ENCODE results near the gene PCBP3.

PCBP3 gene

DNA sequence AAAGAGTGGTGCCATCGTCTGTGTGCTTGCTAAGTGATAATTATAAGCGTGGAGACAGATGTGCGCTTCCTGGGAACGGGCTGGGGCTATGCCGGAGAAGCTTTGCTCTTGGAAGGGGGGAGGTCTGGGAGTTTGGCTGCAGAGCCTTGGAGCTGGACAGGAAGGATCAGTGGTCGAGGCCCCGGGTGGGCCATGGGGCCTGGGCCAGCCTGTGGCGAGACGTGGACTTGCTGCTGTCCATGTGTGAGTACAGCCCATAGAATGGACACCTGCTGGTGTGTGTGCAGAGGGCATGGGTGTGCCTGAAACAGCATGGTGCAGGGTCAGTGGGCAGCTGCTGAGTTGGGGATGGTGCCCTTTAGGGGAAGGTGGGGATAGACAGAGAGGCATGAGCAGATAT, 121.3 kb downstream of the PCBP3 start:
- DNase-seq: no peak

DNA sequence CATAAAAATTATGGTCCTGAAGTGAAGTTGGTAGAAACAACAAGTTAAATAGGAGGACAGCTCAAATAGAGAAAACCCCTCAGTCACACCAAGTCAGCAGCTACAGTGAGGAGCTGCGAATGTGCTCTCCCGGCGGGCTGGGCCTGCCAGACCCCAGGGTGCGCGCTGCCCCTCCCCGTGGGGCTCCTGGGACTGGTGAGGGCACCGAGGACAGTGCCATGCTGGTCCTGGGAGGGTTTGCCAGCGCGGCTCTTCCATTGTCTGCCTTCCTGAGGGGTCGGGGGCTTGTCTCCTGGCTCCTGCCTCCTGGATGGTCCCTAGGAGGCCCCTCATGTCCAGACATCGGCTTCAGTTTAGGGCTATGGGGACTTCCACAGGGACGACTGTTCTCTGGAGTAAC, 121.8 kb downstream of the PCBP3 start:
- no peak for DNase-seq

DNA sequence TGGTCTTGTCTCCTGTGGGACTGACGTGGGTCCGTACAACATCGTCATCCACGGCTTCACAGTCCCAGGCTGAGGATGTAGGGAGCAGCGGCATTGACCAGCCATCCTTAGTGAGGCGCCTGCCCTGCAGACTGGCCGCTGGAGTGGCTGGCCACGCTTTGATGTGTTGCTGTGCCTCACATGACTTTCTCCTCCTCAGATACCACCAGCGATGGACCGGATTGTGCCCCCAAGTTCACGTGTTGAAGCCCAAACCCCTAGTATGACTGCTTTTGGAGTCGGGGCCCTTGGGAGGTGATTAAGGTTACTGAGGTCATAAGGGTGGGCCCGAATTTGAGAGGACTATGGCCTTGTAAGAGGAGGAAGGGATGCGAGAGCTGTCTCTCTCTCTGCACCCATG, 122.5 kb downstream of the PCBP3 start:
- DNase-seq: no peak

DNA sequence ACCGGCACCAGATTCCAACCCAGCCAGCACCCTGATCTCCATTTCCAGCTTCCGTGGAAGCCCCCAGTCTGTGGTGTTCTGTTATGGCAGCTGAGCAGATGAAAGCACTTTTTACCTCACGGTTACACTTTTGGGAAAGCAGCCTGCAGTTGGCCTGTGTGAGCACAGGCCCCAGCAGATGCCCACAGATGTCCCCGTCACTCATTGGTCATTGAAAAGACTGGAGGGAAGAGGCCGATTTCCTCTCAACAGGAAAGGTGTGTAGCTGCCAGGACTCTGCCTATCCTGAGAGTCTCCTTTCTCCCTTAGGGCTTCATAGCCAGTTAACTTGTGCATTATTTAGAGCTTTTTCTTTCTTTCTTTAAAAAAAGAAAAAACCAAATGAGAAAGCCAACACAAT, 123.0 kb downstream of the PCBP3 start:
- DNase-seq: no peak

DNA sequence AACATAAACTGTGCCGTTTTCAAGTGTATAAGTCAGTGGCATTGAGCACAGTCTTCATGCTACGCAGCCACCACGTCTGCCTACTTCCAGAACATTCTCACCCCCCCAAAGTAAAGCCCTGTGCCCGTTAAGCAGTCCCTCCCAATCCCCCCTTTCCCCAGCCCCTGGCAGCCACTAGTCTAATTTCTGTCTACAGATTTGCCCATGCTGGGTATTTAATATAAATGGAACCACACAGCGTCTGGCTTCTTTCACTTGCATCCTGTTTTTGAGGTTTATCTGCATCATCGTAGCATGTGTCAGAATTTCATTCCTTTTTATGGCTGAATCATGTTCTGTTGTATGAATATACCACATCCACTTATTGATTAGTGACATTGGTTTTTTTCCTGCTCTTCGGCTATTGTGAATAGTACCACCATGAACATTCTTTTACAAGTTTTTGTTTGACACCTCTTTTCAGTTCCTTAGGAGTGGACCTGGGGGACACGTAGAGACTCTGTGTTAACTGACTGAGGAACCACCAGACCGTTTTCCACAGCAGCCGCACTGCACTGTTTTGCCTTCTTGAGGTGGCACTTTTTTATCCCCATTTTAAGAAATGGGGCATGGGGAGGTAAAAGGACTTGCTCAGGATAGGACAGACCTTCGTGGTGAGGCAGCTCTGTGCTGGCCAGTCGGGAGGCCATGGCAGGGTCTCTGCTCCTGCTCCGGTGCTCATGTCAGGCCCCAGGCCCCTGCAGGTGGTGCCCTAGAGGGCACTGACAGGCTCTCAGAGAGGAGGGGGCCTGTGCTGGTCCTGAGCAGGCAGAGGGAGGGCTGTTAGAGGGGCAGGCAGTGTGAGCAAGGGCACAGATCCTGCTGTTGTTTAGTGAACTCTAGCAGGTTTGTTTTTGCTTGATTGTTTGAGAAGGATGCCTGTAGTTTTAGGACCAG, 123.8 kb downstream of the PCBP3 start:
- DNase-seq: no peak

DNA sequence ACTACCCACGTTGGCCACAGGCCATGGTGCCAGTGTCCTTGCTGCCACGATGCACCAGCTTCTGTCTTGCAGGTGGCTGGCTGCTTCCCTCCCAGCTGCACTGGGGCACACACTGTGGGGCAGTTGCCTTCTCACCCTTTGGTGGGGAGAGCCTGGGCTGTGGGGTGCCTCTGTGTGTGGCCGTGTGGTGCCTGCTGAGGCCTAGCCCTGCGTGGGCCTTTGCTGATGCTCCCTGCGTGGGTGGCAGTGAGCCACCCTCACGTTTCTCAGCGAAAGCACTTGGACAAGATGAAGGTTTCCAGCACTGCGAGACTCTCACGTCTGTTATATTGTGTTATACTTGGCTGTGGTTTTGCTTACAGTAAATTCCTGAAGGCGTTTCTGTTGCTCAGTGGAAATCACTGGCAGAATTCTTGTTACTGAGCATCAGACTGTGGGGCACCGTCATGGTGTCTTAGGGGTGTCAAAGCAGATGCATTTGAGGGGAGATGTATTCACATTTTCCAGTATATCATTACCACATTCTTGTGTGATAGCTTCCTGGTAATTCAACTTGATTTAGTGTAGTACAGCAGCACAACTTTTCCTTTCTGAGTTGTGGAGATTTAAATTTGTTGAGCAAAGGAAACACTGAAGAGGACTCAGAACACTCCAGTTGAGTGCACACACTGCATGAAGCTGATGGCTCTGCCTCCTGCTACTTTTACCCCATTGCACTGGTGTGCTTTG, 124.7 kb downstream of the PCBP3 start:
- no peak for DNase-seq

DNA sequence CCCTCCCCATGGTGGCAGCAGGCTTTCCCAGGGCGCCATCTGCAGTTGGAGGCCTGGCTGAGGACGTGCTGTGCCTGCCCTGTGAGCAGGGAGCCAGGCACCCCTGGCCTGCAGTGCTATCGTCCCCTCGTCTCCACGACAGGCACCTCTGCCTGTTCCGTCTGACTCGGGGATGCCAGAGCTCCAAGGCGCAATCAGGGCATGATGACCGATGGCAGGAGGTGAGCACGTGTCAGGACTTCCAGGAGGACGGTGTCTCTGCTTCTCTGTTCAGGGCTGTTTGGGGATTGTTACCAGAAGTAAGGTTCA, 125.2 kb downstream of the PCBP3 start:
- no peak for DNase-seq

DNA sequence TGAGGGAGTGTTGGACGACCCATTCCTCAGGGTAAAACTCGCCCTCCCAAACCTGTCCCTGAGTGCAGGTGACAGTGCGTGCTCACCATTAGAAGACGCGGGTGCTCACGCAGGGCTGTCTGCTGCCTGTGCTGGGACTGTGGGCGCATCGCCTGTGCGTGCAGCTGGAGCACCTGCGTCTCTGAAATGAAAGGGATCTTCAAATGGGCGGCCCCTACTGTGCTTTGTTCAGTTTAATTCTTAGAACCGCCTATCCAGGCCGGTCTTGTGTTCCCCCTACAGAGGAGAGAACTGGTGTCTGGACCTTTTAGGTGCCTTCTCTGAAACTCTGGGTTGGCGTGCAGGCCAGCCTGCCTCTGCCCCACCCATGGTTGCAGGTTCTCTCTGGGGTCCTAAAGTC, 125.8 kb downstream of the PCBP3 start:
- DNase-seq: no peak

DNA sequence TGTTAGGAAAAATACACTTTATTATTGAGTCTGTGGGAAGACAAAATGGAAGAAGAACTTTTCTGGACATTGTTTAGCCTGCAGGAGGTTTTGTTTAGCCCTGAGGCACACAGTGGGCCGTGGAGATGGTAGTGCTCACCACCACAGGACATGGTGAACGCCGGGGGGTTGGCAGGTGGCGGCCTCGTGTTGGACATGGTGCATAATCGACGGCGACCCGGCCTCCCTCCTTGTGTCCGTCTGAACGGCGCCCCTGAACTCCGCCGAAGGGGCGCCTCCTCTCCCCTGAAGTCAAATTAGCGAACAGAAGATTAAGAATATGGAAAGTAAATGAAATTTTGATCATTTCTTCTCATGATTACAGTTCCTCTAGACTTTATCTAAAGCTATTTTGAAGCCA, 126.4 kb downstream of the PCBP3 start:
- no peak for DNase-seq

DNA sequence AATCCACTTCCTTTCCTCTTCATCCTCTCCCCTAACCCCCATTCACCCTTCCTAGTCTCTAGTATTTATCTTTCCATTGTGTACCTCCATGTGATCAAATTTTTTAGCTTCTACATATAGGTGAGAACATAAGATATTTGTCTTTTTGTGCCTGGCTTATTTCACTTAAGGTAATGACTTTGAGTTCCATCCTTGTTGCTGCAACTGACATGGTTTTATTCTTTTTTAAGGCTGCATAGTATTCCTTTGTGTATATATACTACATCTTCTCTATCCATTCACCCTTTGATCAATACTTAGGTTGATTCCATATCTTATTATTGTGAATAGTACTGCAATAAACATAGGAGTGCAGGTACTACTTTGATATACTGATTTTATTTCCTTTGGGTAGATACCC, 128.7 kb downstream of the PCBP3 start:
- no peak for DNase-seq

DNA sequence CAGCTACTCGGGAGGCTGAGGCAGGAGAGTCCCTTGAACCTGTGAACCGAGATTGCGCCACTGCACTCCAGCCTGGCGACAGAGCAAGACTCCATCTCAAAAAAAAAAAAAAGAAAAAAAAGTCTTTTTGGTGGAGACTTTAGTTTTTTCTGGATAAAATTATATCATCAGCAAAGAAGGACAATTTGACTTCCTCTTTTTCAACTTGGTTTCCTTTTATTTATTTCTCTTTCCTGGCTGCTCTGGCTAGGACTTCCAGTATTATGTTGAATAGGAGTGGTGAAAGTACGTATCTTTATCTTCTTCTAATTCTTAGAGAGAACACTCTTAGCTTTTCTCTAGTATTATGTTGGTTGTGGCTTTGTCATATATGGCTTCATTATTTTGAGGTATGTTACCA, 130.8 kb downstream of the PCBP3 start:
- DNase-seq: no peak

DNA sequence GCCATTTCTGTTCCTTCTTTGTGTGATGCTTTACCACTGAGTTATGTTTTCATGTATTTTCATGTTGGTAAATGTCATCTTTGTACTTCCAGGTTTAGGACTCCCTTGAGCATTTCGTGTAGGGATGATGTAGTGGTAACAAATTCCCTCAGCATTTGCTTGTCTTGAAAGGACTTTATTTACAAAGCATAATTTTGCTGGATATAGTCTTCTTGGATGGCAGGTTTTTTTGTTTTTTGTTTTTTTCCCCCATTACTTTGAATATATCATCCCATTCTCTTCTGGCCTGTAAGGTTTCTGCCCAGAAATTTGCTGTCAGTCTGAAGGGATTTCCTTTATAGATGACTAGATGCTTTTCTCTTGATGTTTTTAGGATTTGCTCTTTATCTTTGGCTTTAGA, 133.4 kb downstream of the PCBP3 start:
- no peak for DNase-seq

DNA sequence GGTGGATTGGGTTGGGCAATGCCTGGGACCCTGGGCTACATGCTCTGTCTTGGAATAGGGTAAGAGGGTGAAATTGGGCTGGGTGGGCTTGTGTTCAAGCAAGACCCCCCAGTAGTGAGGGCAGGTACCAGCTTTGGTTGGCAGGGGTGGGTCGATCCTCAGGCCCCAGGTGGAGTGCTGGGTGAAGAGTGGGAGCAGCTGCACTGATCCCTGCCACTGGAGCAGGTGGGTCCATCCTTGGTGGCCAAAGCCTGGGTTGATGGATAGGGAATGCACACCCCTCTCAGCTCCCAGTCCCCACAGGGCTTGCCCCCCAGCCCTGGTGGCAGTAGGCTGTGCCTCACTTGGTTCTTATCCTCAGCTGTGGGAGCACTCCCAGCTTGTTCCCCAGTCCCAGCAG, 135.2 kb downstream of the PCBP3 start:
- no peak for DNase-seq

DNA sequence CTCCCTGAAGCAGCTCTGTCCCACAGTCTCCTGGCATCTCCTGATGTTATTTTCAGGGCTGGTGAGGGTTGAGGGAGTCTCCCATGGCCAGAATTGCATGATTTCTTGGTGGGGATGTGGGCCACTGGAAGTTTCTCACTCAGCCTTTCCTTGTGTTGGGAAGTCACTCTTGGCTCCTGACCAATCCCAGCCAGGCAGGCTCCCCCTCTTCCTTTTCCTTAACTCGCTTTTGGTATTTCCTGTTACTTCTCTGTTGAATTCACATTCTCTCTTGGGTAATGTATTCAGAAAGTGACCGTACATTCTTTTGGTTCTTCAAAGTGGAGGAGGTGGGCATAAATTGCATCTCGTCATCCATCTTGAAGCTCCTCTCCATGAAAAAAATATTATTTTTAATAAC, 135.7 kb downstream of the PCBP3 start:
- no peak for DNase-seq

DNA sequence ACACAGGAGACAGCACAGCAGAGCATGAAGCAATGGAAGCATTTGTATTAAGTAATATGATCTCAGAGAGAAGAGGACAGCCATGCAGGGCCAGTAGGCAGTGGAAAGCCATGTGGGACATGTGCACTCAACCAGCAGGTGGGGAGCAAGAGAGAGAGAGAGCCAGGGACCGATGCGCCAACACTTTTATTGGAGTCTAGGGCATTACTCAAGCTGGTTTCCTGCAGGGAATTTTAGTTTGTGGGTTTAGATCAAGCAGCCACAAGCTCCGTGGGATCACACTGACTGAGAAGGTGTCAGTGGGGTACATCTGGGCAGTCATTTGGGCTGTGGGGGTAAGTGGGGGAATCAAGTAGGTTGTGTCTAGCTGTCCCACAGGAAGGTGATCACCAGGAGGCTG, 137.1 kb downstream of the PCBP3 start:
- no peak for DNase-seq

DNA sequence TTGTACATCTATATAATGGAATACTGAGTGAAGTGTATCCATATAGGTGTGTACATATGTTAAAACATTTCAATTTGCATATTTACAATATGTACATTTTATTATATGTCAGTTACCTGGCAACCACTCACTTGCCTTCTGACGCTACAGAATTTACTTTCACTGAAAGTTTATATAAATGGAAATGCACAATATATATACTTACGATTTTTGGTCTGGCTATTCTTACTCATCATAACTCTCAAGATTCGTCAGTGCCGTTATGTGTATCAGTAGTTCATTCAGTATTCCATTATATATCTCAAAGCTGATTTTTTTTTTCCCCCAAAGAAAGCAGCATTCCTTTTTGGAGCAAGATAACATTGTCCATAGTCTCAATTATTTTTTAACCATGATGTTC, 138.2 kb downstream of the PCBP3 start:
- no peak for DNase-seq

DNA sequence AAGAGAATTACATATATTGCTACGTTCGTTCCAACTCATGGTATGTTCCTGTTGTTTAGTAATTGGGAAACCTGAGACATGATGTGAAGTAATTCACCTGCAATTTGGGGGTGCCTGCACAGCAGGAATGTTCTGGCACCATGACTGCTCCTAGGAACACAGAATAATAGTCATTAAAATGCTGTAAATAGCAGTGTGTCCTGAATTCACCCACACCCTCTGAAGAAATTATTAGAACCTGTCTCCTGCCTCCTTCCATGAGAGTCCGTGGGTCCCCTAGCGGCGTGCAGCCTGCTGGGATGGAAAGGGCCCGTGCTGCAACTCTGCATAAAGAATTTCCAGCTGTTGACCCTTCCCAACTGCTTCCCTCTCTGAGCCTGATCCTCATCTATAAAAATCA, 143.1 kb downstream of the PCBP3 start:
- no peak for DNase-seq

DNA sequence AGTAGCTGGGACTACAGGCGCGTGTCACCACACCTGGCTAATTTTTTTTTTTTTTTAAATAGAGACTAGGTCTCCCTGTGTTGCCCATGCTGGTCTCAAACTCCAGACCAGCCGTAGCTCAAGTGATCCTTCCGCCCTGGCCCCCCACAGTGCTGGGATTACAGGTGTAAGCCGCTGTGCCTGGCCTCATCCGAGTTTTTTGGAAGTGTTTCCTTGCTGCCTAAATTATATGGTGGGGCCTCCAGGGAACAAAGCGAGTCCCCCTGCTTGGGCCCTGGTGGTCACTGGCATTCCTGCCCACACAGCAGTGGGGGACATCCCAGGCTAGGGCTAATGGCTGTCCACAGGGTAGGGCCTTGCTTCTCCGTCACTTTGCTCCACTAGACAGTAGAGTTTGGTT, 143.8 kb downstream of the PCBP3 start:
- no peak for DNase-seq

DNA sequence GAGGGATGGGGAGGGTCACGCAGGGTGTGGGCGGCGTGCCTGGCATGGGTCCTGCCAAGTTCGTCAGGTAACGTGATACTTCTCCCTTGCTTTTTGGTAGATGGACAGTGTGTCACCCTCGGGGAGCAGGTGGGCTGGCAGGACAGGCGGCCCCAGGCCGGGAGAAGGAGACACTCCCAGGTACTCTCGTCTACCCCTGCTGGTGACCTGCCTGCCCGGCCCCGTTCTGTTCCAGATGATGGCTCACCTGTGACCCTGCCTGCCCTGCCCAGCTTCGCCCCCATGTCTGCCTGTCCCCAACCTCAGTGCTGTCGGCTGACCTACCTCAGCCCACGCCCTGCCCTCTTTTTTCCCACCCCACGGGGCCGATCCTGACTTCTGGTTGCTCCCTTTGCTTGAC, 144.7 kb downstream of the PCBP3 start:
- DNase-seq: no peak

DNA sequence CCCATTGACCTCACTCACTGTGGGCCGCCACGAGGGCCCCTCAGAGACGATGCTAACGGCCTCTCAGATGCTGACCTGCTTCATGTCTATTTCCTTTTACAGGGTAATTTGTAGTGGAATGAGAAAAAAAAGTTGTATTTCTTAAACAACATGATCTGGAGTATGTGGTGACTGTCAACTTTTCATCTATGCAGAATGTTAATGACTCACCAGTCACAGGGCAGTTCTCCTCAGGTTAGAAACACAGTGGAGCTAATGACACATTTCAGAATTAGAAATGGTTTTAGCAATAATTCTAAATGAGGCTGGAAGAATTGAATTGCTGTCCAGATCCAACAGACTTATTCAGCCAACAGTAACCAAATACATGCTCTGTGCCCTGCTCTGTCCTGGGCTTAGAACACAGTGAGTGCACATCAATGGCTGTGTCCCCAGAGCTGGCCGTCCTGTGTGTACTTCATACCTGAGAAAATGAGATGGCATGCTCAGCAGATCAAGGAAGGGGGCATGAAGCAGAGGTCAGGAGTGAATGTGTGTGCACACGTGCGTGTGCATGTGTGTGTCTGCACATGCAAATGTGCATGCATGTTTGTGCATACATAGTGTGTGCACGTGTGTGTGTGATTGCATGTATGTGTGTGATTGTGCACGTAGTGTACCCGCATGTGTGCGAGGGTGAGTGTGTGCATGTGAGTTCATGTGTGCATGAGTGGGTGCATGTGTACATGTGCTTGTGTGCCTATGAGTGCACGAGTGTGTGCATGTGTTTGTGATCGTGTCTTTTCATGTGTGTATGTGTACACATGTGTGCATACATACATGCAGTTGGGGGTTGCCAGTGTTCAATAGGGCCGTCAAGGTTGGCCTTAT, 145.3 kb downstream of the PCBP3 start:
- no peak for DNase-seq

DNA sequence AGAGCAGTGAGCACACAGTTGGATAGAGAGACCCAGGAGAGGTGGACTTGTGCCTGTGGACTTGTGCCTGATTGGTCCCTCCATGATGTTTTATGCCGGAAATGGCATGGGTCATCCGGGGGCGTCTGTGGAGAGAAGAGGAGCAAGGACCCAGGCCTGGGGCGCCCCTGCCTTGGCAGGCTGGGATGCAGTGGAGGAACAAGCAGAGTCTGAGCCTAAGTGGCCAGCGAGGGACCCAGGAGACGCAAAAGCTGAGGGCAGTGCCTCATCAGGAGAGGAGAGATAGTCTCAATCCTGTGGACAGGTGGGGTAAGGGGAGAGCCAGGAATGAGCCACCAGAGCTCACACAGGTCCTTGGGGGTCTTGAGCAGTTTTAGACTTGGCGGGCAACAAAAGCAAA, 146.9 kb downstream of the PCBP3 start:
- no peak for DNase-seq

DNA sequence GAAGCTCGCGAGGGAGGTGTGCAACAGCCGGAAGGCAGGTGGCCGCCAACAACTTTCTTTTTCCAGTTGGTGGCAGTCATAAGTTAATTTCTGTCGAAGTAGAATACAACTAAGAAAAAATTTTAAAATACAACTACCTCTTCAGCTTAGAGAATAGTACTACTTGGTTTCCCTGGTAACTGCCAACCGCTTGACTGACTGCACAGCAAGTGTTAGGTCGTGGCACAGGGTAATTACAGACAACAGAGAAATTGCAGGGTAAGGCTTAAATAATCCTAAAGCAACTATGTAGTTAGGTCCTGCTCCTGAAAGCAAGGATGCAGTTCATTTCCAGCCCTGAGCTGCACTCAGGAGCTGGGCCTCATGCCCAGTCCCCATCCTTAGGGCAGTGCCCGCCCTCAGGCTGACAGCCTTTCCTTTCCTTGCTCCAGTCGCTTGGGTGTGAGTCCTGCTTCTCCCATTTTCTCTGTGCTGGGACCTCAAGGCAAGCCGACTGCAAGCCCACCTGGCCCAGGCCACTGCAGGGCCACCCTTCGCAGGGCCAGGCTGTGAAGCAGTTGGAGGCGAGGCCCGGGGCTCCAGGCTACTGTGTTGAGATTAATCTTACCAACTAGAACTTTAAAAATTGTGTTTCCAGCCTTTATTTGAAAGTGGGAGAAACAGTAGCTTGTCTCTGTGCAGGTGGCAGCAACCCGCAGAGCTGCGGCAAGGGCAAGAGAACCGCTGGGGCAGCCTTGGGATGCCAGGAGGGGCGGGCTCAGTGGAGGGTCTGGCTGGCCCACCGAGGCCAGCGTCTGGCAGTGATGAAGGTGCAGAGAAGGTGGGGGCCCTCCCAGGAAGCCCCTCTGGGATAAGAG, 148.3 kb downstream of the PCBP3 start:
- DNase-seq: no peak

Data from cerebellar nuclear complex (tissue), 1 donor.